Smooth muscle cell of the brain vasculature (primary cell): ENCODE data around the gene CSF1.

Source experiments
- DNase-seq: peaks from one replicate; pipeline ENCODE4 v3.0.0-alpha.2; 2012; ENCODE audit warnings: low read depth, low spot score

CSF1 gene

GRCh38 chr1:109977657-109978378 is 67.2 kb downstream of the CSF1 start:
- DNase-seq = no peak

- DNase-seq = no peak
Measured at GRCh38 chr1:109978761-109979488, 68.3 kb downstream of the CSF1 start.

- no peak for DNase-seq
Measured at GRCh38 chr1:109979489-109980091, 68.9 kb downstream of the CSF1 start.
